ENCODE data around the gene CEP55. TPM values are rescaled to one million over a fixed set of nuclear protein-coding genes. Genes with fewer than 3 reads are reported as not detected.

Gene CEP55
- total and polyA plus RNA-seq, 9 of the 15 experiments (the other 6 are each of a cell fraction or from before 2014, with no cell fraction given) = 4.4 to 32.5 (median 18.1) TPM

GRCh38 chr10:93475871-93476270 lies 20.5 kb upstream of the CEP55 start (continued):
- TF ChIP-seq RREB1 (CRISPR knock-in tag; IDR thresholded peaks at IDR 0.05) = no peak
- TF ChIP-seq NR4A1 (CRISPR knock-in tag; IDR thresholded peaks at IDR 0.05) = no peak
- no peak for TF ChIP-seq NR4A1 (tag; IDR thresholded peaks at IDR 0.05)
- no peak for TF ChIP-seq ETV5 (CRISPR knock-in tag; IDR thresholded peaks at IDR 0.05; ENCODE audit: low read depth)
- TF ChIP-seq DACH1 (IDR thresholded peaks at IDR 0.05; ENCODE audit: partially characterized antibody) = no peak

GRCh38 chr10:93476756-93477155 lies 19.7 kb upstream of the CEP55 start:
- Histone ChIP-seq H3K27me3 (ENCODE audit: control insufficient read depth in 2 of 2, insufficient read depth in 2 of 2, low read length in 2 of 2) (peaks cover 0 to 9% of the 10 kb centered on the region in 2 experiments; a peak in 3 of 5 replicates), H3K4me3 (no peak overlapping the region), H3K9me3 (replicated peaks; ENCODE audit: control insufficient read depth, insufficient read depth, low read depth, low read length) (no peaks in the 10 kb centered on the region), H2AFZ (ENCODE audit: low read depth, low read length) (no peak overlapping the region), H3K36me3 (ENCODE audit: control insufficient read depth, insufficient read depth, low read length) (no peaks in the 10 kb centered on the region), H3K4me2 (ENCODE audit: insufficient read depth, low read length) (no peak overlapping the region), H3K4me1 (replicated peaks in 1 of 2; ENCODE audit: control insufficient read depth in 2 of 2, insufficient read depth in 2 of 2, low read length in 2 of 2) (no peaks in the 10 kb centered on the region), H3K27ac (ENCODE audit: extremely low read depth, low read depth, low read length) (no peak overlapping the region), H3K9ac (ENCODE audit: insufficient read depth in 1 of 2, low read depth in 2 of 2, low read length in 2 of 2) (no peak overlapping the region), H3K79me2 (ENCODE audit: control insufficient read depth, insufficient read depth, low read length) (no peaks in the 10 kb centered on the region), H3K9me1 (ENCODE audit: control insufficient read depth, insufficient read depth, low read length) (no peaks in the 10 kb centered on the region), H4K20me1 (replicated peaks; ENCODE audit: control insufficient read depth, insufficient read depth, low read length) (no peaks in the 10 kb centered on the region)
- in situ Hi-C loops (cut with MboI) (no loop called here), intact Hi-C loops (cut with micrococcal nuclease) (no loop called here)
- DNase-seq (ENCODE audit: extremely low read depth in 1 of 4, low spot score in 3 of 4) (no peak), ATAC-seq (no peak), FAIRE-seq (no peak)
- WGBS (ENCODE audit: insufficient coverage, low coverage, missing lambda C conversion rate) = 9% methylated on average over 1 of the region's 2 CpGs
- no TSS peak for BruUV-seq (replicated peaks)
- TF ChIP-seq ESRRA (IDR thresholded peaks at IDR 0.05; ENCODE audit: borderline replicate concordance, low read depth) = no peak
- ChIA-PET POLR2A (no interaction called here), CTCF (ENCODE audit: low intra/inter-chr PET ratio) (no interaction called here)

Data from K562 (cell line).